HG03565 (cell line): Measurements from ENCODE around the gene TAF7.
"Not testable (repeated sequence)": the region's sequence is repeated elsewhere in the genome, so short reads cannot be mapped to it uniquely, and the experiment has no call there.

Experiments used
- ATAC-seq: cut with Tn5 transposase; IDR thresholded peaks from one replicate; pipeline ENCODE4 v1.9.1; 2021; ENCODE audit warnings: mild to moderate bottlenecking, moderate library complexity; ENCODE audit not compliant: unreplicated experiment

Gene TAF7

DNA sequence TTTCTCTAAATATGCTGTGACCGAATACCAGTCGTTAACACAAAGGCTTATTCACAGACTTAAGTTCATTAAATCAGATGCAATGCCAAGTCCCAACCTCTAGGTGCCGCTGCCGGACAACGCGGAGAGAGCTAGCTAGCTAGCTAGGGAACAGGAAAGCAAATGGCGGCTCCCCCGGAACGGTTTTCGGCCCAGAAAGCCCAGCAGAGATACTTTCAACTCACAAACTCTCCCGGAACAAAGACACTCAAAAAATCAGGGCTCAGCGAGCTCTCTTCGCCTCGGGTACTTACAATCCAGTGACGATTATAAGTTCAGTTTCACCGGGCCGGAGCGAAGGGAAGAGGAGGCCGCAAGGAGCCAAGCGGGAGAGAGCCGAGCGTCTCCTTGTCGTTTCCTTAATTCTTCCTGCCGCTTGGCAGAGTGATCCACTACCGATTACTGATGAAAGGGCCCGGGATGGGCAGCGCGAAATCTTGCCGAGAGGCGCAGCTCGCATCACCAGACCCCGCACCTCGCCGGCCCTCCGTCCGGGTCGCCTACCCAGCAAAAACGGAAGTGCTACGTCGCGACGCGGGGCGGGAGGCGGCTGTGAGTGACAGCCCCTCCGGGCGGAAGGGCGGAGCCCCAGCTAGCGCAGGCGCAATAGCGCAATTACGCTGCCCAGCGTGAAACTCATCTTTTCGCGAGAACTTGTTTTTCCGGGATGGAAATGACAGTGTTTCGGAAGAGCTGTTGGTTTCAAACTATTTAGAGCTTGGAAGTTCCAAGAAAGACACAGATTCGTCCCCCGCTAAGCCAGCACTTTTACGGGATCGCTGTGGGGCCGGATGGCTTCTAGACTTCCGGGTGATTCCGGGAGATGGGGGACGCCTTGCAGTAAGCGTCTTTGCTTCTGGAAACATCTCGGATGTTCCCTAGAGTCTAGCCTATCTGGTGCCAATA, at the start of gene TAF7:
TAF7 (minus strand) TSS at position 560 of the 945 bp plus-strand sequence. CDS start 740 bp downstream, outside the sequence.
- peak; percentile 84 for ATAC-seq

DNA sequence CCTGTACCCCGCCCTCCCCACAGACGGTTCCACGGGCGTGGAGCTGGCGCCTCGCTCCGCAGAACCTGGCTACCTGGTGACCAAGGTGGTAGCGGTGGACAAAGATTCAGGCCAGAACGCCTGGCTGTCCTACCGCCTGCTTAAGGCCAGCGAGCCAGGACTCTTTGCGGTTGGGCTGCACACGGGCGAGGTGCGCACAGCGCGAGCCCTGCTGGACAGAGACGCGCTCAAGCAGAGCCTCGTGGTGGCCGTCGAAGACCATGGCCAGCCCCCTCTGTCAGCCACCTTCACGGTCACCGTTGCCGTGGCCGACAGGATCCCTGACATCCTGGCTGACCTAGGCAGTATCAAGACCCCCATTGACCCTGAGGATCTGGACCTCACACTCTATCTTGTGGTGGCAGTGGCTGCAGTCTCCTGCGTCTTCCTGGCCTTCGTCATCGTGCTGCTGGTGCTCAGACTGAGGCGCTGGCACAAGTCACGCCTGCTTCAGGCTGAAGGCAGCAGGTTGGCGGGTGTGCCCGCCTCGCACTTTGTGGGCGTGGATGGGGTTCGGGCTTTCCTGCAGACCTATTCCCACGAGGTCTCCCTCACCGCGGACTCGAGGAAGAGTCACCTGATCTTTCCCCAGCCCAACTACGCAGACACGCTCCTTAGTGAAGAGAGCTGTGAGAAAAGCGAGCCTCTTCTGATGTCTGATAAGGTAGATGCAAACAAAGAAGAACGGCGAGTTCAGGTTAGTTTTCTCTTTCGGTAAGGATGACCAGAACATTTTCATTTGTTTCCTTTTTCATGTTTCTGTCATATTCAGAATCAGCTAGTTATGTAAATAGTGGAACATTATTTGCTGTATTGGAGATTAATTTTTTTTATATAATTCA, 45.7 kb upstream of the TAF7 start:
- no peak for ATAC-seq

DNA sequence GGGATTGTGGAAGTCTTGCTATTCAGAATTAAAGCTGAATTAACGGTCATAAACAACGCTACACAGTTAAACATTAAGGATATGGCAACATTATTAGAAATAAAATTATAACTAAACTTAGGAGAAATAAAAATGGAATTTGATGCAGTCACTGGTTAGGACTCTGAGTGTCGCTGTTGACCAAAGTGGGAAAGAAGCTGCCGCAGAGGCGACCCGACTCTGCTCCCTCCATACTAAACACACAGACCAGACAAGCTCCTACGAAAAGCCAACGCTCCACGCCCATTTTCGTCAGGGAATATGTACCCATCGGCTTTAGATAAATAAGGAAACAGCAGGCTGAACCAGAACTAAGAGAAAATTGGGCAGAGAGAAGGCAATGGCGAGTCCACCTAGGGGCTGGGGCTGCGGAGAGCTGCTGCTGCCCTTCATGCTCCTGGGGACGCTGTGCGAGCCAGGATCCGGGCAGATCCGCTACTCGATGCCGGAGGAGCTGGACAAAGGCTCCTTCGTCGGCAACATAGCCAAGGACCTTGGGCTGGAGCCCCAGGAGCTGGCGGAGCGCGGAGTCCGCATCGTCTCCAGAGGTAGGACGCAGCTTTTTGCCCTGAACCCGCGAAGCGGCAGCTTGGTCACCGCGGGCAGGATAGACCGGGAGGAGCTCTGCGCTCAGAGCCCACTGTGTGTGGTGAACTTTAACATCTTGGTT, 43.5 kb upstream of the TAF7 start, which contains the start of gene PCDHGA5:
PCDHGA5 (plus strand) TSS at position 211 of the 709 bp plus-strand sequence; CDS start at position 380, 169 bp downstream.
- ATAC-seq, result no peak

GRCh38 chr5:141362719-141363118, 42.1 kb upstream of the TAF7 start:
- no peak for ATAC-seq

- ATAC-seq, result no peak
Measured at GRCh38 chr5:141360685-141361084, 40.1 kb upstream of the TAF7 start.

DNA sequence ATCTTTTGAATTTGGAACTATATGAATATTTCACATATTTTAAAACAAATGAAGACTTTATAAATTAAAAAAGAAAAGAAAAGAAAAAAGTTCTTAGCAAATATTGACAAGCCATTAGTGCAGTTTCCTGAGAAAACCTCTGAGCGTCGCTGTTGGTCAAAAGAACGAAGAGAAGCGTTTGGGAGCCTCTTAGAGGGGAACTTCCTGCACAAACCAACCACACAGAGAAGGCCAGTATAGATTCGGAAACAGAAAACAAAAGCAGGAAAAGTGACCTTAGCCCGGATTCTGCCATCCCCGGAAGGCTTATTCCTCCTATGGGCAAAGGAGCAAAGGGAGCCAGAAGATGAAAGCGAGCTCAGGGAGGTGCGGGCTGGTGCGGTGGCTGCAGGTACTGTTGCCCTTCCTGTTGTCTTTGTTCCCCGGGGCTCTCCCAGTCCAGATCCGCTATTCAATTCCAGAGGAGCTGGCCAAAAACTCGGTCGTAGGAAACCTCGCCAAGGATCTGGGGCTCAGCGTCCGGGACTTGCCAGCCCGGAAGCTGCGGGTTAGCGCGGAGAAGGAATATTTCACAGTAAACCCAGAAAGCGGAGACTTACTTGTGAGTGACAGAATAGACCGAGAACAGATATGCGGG, 39.3 kb upstream of the TAF7 start, which contains the start of gene PCDHGB2:
PCDHGB2 (plus strand) TSS at position 205 of the 637 bp plus-strand sequence; CDS start at position 347, 142 bp downstream.
- peak; percentile 78 for ATAC-seq

DNA sequence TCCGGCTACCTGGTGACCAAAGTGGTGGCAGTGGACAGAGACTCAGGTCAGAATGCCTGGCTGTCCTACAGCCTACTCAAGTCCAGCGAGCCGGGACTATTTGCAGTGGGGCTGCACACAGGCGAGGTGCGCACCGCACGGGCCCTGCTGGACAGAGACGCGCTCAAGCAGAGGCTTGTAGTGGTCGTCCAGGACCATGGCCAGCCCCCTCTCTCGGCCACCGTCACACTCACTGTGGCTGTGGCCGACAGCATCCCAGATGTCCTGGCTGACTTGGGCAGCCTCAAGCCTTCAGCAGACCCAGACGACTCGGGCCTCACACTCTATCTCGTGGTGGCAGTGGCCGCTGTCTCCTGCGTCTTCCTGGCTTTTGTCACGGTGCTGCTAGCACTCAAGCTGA, 36.4 kb upstream of the TAF7 start:
- no peak for ATAC-seq

DNA sequence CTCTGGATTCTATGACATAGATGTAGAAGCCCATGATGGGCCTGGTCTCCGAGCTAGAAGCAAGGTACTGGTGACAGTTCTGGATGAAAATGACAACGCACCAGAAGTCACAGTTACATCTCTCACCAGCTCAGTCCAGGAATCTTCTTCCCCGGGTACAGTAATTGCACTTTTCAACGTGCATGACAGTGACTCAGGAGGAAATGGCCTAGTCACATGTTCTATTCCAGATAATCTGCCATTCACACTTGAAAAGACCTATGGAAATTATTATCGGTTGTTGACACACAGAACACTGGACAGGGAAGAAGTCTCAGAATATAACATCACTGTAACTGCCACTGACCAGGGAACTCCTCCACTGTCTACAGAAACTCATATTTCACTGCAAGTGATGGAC, 35.5 kb upstream of the TAF7 start:
- ATAC-seq, result no peak

- no peak for ATAC-seq
Measured at GRCh38 chr5:141355641-141356040, 35.1 kb upstream of the TAF7 start.

DNA sequence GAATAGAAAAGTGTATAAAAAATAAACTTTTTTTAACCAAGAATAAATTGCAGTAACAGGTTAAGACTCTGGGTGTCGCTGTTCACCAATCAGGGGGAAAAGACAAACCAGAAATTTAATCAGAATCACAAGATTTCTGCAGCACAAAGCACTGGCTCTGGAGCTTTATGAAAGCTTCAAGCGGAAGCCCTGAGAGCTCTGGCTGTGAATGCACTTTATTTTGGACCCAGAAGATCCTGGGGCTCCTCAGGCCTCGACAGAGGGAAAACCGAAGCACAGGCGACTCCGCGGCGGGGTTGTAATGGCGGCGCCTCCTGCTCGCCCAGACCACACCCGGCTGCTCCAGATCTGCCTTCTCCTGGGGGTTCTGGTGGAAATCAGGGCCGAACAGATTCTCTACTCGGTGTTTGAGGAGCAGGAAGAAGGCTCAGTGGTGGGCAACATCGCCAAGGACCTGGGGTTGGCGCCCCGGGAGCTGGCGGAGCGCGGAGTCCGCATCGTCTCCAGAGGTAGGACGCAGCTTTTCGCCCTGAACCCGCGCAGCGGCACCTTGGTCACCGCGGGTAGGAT, 34.4 kb upstream of the TAF7 start, which contains the start of gene PCDHGA4:
PCDHGA4 (plus strand) TSS at position 122 of the 570 bp plus-strand sequence; CDS start at position 209, 87 bp downstream.
- ATAC-seq, result no peak

- ATAC-seq, result no peak
Measured at GRCh38 chr5:141351591-141351990, 31.0 kb upstream of the TAF7 start.

DNA sequence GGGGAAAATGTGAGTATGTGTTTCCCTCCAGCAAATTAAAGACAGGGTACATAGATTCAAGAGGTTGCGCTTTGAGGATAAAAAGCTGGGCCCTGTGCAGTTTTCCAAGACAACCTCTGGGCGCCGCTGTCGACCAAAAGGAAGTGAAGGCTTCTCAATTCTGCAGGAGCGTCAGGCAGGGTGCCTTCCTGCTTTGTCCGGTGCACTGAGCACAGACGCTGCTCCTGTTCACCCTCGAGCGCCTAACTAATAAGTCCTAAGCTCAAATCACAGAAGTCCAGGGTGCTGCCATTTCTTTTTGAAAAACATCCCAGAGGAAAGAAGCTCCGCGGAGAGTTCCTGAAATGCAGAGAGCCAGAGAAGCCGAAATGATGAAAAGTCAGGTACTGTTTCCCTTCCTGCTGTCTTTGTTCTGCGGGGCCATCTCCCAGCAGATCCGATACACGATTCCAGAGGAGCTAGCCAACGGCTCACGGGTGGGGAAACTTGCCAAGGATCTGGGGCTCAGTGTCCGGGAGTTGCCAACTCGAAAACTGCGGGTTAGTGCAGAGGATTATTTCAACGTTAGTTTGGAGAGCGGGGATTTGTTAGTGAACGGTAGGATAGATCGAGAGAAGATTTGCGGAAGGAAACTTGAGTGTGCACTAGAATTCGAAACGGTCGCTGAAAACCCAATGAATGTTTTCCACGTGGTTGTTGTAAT, 29.5 kb upstream of the TAF7 start, which contains the start of gene PCDHGB1:
PCDHGB1 (plus strand) TSS at position 183 of the 703 bp plus-strand sequence; CDS start at position 345, 162 bp downstream.
- ATAC-seq, result no peak

DNA sequence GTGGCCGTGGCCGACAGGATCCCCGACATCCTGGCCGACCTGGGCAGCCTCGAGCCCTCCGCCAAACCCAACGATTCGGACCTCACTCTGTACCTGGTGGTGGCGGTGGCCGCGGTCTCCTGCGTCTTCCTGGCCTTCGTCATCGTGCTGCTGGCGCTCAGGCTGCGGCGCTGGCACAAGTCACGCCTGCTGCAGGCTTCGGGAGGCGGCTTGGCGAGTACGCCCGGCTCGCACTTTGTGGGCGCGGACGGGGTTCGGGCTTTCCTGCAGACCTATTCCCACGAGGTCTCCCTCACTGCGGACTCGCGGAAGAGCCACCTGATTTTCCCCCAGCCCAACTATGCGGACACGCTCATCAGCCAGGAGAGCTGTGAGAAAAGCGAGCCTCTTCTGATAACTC, 25.4 kb upstream of the TAF7 start:
- ATAC-seq, result not testable (repeated sequence)

GRCh38 chr5:141345327-141345726, 24.7 kb upstream of the TAF7 start:
- no peak for ATAC-seq

- no peak for ATAC-seq
Measured at GRCh38 chr5:141343953-141344463, 23.4 kb upstream of the TAF7 start.

GRCh38 chr5:141343242-141343952, 22.8 kb upstream of the TAF7 start, which contains the start of gene PCDHGA3:
PCDHGA3 (plus strand) TSS chr5:141343829; CDS start chr5:141344034, 205 bp downstream.
- ATAC-seq, result no peak

DNA sequence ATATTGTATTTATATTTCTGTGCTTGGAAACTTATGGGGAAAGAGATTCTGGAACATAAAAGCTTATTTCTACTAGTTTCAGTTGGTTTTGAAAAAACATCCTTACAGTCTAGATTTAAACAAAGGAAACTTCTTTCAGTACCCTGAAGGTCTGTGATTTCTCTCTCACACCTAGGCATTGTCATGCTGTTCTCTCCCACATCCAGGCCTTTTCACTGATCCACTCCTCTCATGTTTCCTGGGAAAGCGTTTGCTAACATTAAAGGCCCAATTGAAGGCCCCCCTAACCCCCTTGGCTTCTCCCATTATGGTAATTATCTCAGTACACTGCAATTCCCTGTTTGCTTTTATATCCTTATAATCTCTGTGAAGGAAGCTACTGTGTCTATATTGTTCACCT, 22.2 kb upstream of the TAF7 start:
- ATAC-seq, result no peak

- not testable (repeated sequence) for ATAC-seq
Measured at GRCh38 chr5:141340781-141341354, 20.3 kb upstream of the TAF7 start.
